ENCODE measurements around the gene NEBL. TPM values are rescaled to one million over a fixed set of nuclear protein-coding genes. Genes with fewer than 3 reads are reported as not detected.
A peak's percentile ranks its signal among the peaks of the same experiment; 100 is the strongest.

The NEBL gene
- total RNA-seq, 1 donor from 2014 or later: 0.74 TPM

DNA sequence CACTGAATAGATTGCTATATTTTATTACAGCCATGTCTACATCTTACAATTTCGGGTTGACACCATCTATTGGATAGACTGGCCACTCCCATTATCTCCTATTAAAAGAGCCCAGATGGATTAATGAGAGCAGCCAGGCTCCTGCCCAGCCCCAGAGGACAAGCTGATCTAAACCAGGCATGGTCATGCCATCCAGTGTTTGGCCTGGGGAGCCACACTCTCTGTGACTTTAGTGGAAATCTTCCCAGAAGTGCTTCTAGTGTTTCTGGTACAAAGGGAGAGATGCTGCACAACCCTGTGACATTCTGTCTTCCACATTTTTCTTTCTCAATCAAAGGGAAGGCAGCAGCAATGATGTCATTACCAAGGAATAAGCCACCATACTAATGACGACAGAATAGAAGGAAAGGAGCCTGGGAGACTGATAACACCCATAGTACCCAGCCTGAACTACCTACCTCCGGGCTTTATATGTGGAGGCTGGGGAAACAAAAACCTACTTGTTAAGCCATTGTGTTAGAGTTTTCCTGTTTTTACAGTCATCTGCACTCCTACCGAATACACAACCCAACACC, 5.0 kb downstream of the NEBL start:
- peaks cover 18% of the 10 kb centered on the region for H3K4me1 Mint-ChIP-seq (ENCODE audit: low read depth, unreplicated experiment)
- DNase-seq: no peak
- TF ChIP-seq CTCF (IDR thresholded peaks at IDR 0.05; ENCODE audit: partially characterized antibody, unreplicated experiment): no peak
- no peaks in the 10 kb centered on the region for H3K36me3 Mint-ChIP-seq (ENCODE audit: unreplicated experiment)
- no peaks in the 10 kb centered on the region for H3K9me3 Mint-ChIP-seq (ENCODE audit: unreplicated experiment)
- H3K27me3 Mint-ChIP-seq (ENCODE audit: unreplicated experiment): no peaks in the 10 kb centered on the region
- no peak overlapping the region for H3K4me3 Mint-ChIP-seq (ENCODE audit: unreplicated experiment)
- no peak overlapping the region for H3K27ac Mint-ChIP-seq (ENCODE audit: unreplicated experiment)

GRCh38 chr10:20891338-20891714, 5.8 kb downstream of the NEBL start:
- no peak overlapping the region for H3K27ac Mint-ChIP-seq (ENCODE audit: unreplicated experiment)
- H3K4me3 Mint-ChIP-seq (ENCODE audit: unreplicated experiment): no peak overlapping the region
- H3K36me3 Mint-ChIP-seq (ENCODE audit: unreplicated experiment): no peaks in the 10 kb centered on the region
- no peak for TF ChIP-seq CTCF (IDR thresholded peaks at IDR 0.05; ENCODE audit: partially characterized antibody, unreplicated experiment)
- H3K27me3 Mint-ChIP-seq (ENCODE audit: unreplicated experiment): no peaks in the 10 kb centered on the region
- H3K4me1 Mint-ChIP-seq (ENCODE audit: low read depth, unreplicated experiment): peaks cover 20% of the 10 kb centered on the region
- no peaks in the 10 kb centered on the region for H3K9me3 Mint-ChIP-seq (ENCODE audit: unreplicated experiment)
- DNase-seq: no peak

- Mint-ChIP-seq H3K4me3 (ENCODE audit: unreplicated experiment) (no peak overlapping the region), H3K27me3 (ENCODE audit: unreplicated experiment) (no peaks in the 10 kb centered on the region), H3K27ac (ENCODE audit: unreplicated experiment) (peak overlapping the region; percentile 76), H3K9me3 (ENCODE audit: unreplicated experiment) (no peaks in the 10 kb centered on the region), H3K4me1 (ENCODE audit: low read depth, unreplicated experiment) (peaks cover 20% of the 10 kb centered on the region), H3K36me3 (ENCODE audit: unreplicated experiment) (no peaks in the 10 kb centered on the region)
- no peak for DNase-seq
- no peak for TF ChIP-seq CTCF (IDR thresholded peaks at IDR 0.05; ENCODE audit: partially characterized antibody, unreplicated experiment)
These were observed 6.4 kb downstream of the NEBL start for GRCh38 chr10:20890491-20891337.

DNA sequence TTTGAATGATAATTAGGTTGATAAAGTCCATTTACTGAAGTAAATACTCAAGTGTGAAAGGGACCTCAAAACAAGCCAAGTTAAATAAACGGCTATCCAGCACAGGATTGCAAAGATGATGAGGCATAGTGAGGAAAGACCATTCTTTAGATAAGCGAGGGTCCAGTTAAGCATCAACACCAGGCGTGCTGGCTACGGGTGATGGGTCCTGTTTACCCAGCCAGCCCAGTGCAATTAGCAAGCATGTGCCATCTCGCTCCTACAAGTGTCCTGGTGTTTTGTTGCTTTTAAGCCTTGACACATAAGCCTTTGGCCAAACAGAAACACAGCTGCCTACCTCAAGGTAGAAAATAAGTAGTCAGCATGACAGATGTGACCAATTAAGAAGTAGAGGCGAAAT, 7.1 kb downstream of the NEBL start:
- no peak for TF ChIP-seq CTCF (IDR thresholded peaks at IDR 0.05; ENCODE audit: partially characterized antibody, unreplicated experiment)
- H3K4me3 Mint-ChIP-seq (ENCODE audit: unreplicated experiment): no peak overlapping the region
- H3K36me3 Mint-ChIP-seq (ENCODE audit: unreplicated experiment): no peaks in the 10 kb centered on the region
- no peaks in the 10 kb centered on the region for H3K9me3 Mint-ChIP-seq (ENCODE audit: unreplicated experiment)
- no peak for DNase-seq
- H3K27ac Mint-ChIP-seq (ENCODE audit: unreplicated experiment): peak overlapping the region; percentile 76
- H3K27me3 Mint-ChIP-seq (ENCODE audit: unreplicated experiment): no peaks in the 10 kb centered on the region
- peaks cover 20% of the 10 kb centered on the region for H3K4me1 Mint-ChIP-seq (ENCODE audit: low read depth, unreplicated experiment)

Data from glutamatergic neuron (in vitro differentiated cells).